T follicular helper cell (primary cell): Measurements from ENCODE around the gene TDRD12.
"Not testable (repeated sequence)": the region's sequence is repeated elsewhere in the genome, so short reads cannot be mapped to it uniquely, and the experiment has no call there.

ENCODE experiments used
- DNase-seq: peaks from one replicate; pipeline ENCODE4 v3.0.0-alpha.2; 2020; ENCODE audit warnings: low read depth

Gene TDRD12

GRCh38 chr19:32745594-32746251 is 26.2 kb downstream of the TDRD12 start:
- DNase-seq = peak; percentile 43

DNA sequence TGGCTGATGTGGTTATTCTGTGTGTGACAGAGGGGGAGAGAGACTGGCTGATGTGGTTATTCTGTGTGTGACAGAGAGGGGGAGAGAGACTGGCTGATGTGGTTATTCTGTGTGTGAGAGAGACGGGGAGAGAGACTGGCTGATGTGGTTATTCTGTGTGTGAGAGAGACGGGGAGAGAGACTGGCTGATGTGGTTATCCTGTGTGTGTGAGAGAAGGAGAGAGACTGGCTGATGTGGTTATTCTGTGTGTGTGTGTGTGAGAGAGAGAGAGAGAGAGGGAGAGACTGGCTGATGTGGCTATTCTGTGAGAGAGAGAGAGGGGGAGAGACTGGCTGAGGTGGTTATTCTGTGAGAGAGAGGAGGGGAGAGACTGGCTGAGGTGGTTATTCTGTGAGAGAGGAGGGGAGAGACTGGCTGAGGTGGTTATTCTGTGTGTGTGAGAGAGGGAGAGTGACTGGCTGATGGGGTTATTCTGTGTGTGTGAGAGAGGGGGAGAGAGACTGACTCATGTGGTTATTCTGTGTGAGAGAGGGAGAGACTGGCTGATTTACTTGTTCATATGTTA is 27.1 kb downstream of the TDRD12 start:
- peak; percentile 59 for DNase-seq

- DNase-seq = no peak
Measured at GRCh38 chr19:32748497-32748896, 28.9 kb downstream of the TDRD12 start.

DNA sequence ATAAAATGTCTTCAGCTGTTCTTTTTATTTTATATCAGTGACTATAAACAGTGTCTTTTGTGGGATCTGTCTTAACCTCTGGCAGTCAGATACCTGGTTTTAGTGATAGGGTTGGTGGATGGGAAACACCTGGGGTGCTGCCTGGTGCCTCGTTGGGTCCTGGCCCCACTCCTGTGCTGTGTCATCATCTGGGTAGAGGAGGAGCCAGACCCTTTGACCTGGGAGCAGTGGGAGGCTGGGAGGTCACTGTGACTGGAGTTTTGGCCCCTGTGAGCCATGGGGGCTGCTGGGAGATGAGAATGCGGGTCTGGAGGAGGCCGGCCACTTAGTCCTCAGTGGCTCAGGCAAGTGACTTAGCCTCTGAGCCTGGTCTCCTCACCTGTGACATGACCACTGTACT is 29.4 kb downstream of the TDRD12 start:
- DNase-seq = no peak

DNA sequence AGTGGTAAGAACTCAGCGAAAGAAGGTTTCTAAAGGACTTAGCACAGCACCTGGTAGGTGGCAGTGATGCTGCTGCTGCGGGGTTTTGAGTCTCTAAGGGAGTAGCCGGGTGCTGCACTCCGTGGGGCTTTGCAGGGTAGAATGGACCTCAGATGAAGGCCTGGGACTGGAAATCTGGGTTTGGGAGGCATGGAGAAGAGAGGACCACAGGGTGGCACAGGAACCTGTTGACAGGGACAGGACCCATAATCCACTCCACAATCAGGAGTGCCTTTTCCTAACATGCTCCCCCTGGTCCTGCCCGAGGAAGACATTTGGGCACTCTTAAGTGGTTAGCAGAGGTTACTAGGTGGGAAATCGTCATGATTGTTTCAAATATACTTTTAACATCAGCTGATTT is 29.8 kb downstream of the TDRD12 start:
- DNase-seq = no peak

DNA sequence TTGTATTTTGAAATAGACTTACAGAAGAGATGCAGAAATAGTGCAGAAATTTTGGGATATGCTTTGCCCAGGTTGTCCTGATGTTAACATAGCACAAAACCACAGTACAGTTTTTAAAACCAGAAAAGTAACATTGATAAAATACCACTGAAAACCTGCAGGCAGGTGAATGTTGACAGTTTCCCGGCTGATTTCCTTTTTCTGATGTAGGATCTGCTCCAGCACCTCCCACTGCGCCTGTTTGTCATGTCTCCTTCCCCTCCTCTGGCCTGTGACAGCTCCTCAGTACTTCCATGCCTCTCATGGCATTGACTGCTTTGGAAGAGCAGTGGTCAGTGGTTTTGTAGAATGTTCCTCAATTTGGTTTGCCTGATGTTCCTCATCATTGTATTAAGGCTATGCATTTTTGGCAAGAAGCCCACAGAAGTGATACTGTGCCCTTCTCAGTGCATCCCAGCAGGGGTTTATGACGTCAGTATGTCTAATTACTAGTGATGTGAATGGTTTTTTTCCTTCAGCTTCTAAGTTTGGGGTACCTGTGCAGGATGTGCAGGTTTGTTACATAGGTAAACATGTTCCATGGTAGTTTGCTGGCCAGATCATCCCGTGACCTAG is 31.0 kb downstream of the TDRD12 start:
- DNase-seq = no peak

- no peak for DNase-seq
Measured at GRCh38 chr19:32751066-32751465, 31.5 kb downstream of the TDRD12 start.

DNA sequence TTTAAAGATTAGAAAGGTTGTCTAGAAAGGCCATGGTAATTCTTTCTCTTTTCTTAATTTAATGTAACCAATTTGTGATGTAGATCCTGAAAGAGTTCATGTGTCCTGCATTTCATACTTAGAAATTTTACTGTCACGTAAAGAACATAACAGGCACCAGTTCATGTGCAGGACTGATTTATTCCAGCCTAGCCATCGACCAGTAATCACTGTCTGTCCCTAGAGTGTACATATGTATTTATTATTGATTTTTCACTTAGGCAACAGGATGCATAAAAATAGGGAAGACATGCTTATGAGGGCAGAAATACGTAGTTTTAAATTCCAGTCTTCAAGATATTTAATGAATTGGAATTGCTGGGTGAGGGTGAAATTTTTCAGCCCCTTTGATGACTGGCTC is 37.6 kb downstream of the TDRD12 start:
- no peak for DNase-seq

- DNase-seq = not testable (repeated sequence)
Measured at GRCh38 chr19:32765365-32765764, 45.8 kb downstream of the TDRD12 start.

DNA sequence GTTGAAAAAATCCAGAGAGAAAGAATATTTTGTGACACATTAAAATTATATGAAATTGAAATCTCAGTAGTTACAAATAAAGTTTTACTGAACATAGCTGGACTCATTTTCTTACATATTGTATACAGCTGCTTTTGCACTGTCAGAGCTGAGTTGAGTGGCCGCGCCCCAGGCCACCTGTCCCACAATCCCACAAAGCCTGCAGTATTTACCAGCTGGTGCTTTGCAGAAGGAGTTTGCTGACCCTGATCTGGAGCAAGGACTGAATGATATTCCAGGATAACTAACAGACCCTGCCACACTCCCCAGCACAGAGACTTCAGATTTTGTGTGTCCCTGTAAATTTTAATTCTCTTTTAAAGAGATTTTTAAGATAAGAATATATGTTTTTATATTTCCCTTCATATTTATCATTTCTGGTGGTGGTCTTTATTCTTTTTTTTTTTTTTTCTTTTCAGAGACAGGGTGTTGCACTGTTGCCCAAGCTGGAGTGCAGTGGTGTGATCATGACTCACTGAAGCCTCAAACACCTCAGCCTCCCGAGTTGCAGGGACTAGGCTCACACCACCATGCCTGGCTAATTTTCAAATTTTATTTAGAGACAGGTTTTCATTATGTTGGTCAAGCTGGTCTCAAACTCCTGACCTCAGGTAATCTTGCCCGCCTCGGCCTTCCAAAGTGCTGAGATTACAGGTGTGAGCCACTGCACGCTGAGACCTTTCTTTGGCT is 48.5 kb downstream of the TDRD12 start:
- DNase-seq = no peak

GRCh38 chr19:32771596-32771995 is 52.0 kb downstream of the TDRD12 start:
- DNase-seq = no peak

GRCh38 chr19:32773126-32773525 is 53.6 kb downstream of the TDRD12 start:
- no peak for DNase-seq

DNA sequence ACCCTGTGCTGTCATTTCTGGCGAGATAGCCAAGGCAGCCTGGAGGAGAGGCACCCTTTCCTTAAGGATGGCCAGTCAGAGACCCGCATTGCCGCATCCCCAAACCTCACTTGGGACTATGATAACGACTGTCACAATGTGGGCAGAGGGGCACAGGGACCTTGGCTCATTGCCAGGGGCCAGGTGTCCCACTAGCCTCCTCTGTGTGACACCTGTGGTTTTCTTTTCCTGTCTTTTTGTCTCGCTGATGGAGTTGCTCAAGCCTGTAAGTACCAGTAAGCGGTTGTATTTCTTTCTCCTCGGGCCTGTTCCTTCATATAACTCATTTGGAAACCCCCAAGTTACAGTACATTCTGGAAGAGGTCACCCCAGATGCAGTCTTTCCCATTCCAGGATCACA is 59.5 kb downstream of the TDRD12 start:
- no peak for DNase-seq

DNA sequence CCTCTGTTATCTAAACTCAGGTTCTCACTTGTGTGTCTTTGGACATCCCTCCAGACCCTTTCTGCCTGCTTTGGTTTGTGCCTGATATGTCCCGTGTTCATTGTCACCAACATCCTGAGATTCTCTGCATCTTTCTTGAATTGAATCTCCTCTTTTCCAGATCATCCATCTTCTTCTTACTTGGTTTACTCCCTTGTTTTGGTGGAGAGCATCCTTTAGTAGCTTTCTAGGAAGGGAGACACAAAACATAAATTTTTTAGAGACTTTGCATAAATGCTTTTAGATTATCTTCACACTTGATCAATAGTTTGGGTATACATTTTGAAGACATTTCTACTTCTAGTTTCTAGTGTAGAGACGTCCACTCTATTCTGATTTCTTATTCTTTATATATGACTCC is 61.7 kb downstream of the TDRD12 start:
- no peak for DNase-seq

- DNase-seq = not testable (repeated sequence)
Measured at GRCh38 chr19:32782089-32782488, 62.5 kb downstream of the TDRD12 start.

DNA sequence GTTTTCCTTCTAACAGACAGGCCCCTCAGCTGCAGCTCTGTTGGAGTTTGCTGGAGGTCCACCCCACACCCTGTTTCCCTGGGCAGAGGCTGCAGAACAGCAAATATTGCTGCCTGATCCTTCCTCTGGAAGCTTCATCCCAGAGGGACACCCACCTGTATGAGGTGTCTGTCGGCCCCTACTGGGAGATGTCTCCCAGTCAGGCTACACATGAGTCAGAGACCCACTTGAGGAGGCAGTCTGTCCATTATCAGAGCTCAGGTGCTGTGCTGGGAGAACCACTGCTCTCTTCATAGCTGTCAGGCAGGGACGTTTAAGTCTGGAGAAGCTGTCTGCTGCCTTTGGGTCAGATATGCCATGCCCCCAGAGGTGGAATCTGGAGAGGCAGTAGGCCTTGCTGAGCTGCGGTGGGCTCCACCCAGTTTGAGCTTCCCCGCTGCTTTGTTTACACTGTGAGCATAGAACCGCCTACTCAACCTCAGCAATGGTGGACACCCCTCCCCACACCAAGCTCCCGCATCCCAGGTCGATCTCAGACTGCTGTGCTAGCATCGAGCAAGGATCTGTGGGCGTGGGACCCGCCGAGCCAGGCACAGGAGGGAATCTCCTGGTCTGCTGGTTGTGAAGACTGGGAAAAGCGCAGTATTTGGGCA is 67.7 kb downstream of the TDRD12 start:
- DNase-seq = not testable (repeated sequence)

DNA sequence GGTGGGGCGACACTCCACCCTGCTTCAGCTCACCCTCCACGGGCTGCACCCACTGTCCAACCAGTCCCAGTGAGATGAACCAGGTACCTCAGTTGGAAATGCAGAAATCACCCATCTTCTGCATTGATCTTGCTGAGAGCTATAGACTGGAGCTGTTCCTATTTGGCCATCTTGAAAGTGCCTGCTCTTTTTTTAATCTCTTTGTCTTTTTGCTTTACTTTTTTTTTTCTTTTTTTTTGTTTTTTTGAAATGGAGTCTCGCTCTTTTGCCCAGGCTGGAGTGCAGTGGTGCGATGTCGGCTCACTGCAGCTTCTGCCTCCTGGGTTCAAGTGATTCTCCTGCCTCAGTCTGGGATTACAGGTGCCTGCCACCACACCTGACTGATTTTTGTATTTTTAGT is 68.3 kb downstream of the TDRD12 start:
- DNase-seq = not testable (repeated sequence)

DNA sequence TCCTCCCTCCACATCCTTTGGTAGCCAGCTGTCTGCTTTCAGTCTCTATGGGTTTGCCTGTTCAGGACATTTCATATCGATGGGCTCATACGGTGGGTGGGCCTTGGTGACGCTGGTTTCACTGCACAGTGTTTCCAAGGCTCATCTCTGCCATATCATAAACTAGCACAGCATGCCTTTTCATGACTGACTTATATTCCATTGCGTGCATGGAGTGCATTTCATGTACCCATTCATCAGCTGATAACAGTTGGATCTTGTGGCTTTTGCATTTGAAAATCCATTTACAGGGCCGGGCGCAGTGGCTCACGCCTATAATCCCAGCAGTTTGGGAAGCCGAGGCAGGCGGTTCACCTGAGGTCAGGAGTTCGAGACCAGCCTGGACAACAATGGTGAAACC is 69.9 kb downstream of the TDRD12 start:
- no peak for DNase-seq

- no peak for DNase-seq
Measured at GRCh38 chr19:32798201-32798600, 78.6 kb downstream of the TDRD12 start.

DNA sequence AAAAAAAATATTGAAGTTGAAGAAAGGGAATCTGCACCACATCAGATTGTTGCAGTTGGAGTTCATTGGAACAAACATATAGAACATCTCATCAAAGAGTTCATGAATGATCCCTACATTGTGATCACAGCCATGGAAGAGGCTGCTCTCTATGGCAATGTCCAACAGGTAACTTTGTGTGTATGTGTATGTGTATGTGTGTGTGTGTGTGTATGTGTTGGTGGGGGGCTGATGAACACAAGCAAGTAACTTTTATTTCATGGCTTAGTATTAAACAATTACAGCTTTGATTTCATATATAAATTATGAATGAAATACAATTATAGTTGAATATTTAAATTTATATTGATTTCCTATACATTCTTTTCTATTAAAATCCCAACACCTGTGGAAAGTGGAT is 80.6 kb downstream of the TDRD12 start:
- DNase-seq = no peak

DNA sequence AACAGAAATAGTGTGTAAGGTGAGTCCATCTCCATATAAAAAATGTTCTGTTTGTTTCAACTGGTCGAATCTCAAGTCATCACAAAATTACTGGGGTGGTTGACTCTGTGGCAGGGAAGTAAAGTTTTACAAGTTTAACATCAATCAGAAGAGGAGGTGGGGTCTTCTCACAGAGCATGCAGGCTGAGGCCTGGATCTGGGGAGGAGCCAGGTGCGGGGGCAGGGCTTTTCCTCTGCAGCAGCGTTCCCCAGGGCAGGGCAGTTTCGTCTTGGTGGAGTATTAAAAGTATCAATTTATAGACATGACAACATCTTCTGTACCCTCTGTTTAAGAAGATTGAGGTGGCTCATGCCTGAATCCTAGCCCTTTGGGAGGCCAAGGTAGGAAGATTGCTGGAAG is 81.2 kb downstream of the TDRD12 start:
- DNase-seq = no peak

GRCh38 chr19:32802840-32803239 is 83.3 kb downstream of the TDRD12 start:
- DNase-seq = no peak
